ENCODE data around the gene RASL10B.
A peak's percentile ranks its signal among the peaks of the same experiment; 100 is the strongest.
"Not testable (repeated sequence)": the region's sequence is repeated elsewhere in the genome, so short reads cannot be mapped to it uniquely, and the experiment has no call there.

RASL10B gene

GRCh38 chr17:35742896-35743477 lies 11.5 kb downstream of the RASL10B start:
- DNase-seq (ENCODE audit: low read depth), result no peak

- DNase-seq (ENCODE audit: low read depth), result no peak
These were observed 12.3 kb downstream of the RASL10B start for GRCh38 chr17:35743626-35744328.

- no peak for DNase-seq (ENCODE audit: low read depth)
These were observed 13.4 kb downstream of the RASL10B start for GRCh38 chr17:35744830-35745229.

GRCh38 chr17:35745246-35745645 lies 13.8 kb downstream of the RASL10B start:
- DNase-seq (ENCODE audit: low read depth), result no peak

GRCh38 chr17:35745749-35746320 lies 14.4 kb downstream of the RASL10B start:
- no peak for DNase-seq (ENCODE audit: low read depth)

GRCh38 chr17:35747540-35748017 lies 16.1 kb downstream of the RASL10B start:
- DNase-seq (ENCODE audit: low read depth), result peak; percentile 74

GRCh38 chr17:35748341-35748841 lies 17.0 kb downstream of the RASL10B start:
- DNase-seq (ENCODE audit: low read depth), result no peak

- DNase-seq (ENCODE audit: low read depth), result no peak
These were observed 17.5 kb downstream of the RASL10B start for GRCh38 chr17:35748979-35749378.

GRCh38 chr17:35749560-35750412 lies 18.3 kb downstream of the RASL10B start:
- no peak for DNase-seq (ENCODE audit: low read depth)

GRCh38 chr17:35750526-35751395 lies 19.3 kb downstream of the RASL10B start:
- no peak for DNase-seq (ENCODE audit: low read depth)

GRCh38 chr17:35751541-35751940 lies 20.1 kb downstream of the RASL10B start:
- DNase-seq (ENCODE audit: low read depth), result not testable (repeated sequence)

- no peak for DNase-seq (ENCODE audit: low read depth)
These were observed 21.0 kb downstream of the RASL10B start for GRCh38 chr17:35752471-35752870.

GRCh38 chr17:35752945-35753764 lies 21.7 kb downstream of the RASL10B start, which contains the start of gene GAS2L2:
Gene GAS2L2, minus strand, starts transcription at chr17:35753239. Its CDS starts 389 bp downstream, at chr17:35752850.
- DNase-seq (ENCODE audit: low read depth), result no peak

GRCh38 chr17:35757243-35757642 lies 25.8 kb downstream of the RASL10B start:
- DNase-seq (ENCODE audit: low read depth), result no peak

- no peak for DNase-seq (ENCODE audit: low read depth)
These were observed 29.1 kb downstream of the RASL10B start, which contains the start of gene C17orf50 for GRCh38 chr17:35760587-35760986. Gene C17orf50, plus strand, starts transcription at chr17:35760887. Its CDS starts 55 bp downstream, at chr17:35760942.

- no peak for DNase-seq (ENCODE audit: low read depth)
These were observed 30.2 kb downstream of the RASL10B start for GRCh38 chr17:35761601-35762000.

- no peak for DNase-seq (ENCODE audit: low read depth)
These were observed 32.3 kb downstream of the RASL10B start for GRCh38 chr17:35763767-35764122.

GRCh38 chr17:35764123-35764991 lies 32.9 kb downstream of the RASL10B start:
- DNase-seq (ENCODE audit: low read depth), result peak; percentile 82

GRCh38 chr17:35765086-35765710 lies 33.8 kb downstream of the RASL10B start:
- DNase-seq (ENCODE audit: low read depth), result no peak
